Tongue (tissue), 2 donors: Measurements from ENCODE around the gene SLC25A47. TPM values are rescaled to one million over a fixed set of nuclear protein-coding genes. Genes with fewer than 3 reads are reported as not detected.
"Not testable (repeated sequence)": the region's sequence is repeated elsewhere in the genome, so short reads cannot be mapped to it uniquely, and the experiment has no call there.

Source experiments
- DNase-seq: peaks from one replicate; pipeline ENCODE4 v3.0.0-alpha.2; 2015
- total RNA-seq: library from RNA; depleted of rRNA; stranded (reverse); fragments of >200 nt; gene quantifications from one replicate; pipeline ENCODE4 v1.2.3, GENCODE V29; 2014

The SLC25A47 gene
- total RNA-seq, 1 donor from 2014 or later = not detected

- DNase-seq = no peak
These were observed 2.1 kb downstream of the SLC25A47 start for GRCh38 chr14:100325231-100325632.

GRCh38 chr14:100325958-100326357, 2.8 kb downstream of the SLC25A47 start:
- no peak for DNase-seq

- DNase-seq = no peak
These were observed 4.0 kb downstream of the SLC25A47 start for GRCh38 chr14:100327128-100327527.

GRCh38 chr14:100328495-100329163, 5.5 kb downstream of the SLC25A47 start:
- DNase-seq = no peak

GRCh38 chr14:100329233-100330006, 6.3 kb downstream of the SLC25A47 start:
- no peak for DNase-seq

- no peak for DNase-seq
These were observed 6.8 kb downstream of the SLC25A47 start for GRCh38 chr14:100330007-100330344.

GRCh38 chr14:100330388-100330931, 7.3 kb downstream of the SLC25A47 start:
- no peak for DNase-seq

GRCh38 chr14:100332071-100332639, 9.0 kb downstream of the SLC25A47 start:
- no peak for DNase-seq

GRCh38 chr14:100332797-100333196, 9.7 kb downstream of the SLC25A47 start:
- peak; percentile 54 for DNase-seq

GRCh38 chr14:100333311-100333710, 10.2 kb downstream of the SLC25A47 start:
- no peak for DNase-seq

GRCh38 chr14:100333827-100334226, 10.7 kb downstream of the SLC25A47 start:
- DNase-seq = no peak

- no peak for DNase-seq
These were observed 11.8 kb downstream of the SLC25A47 start for GRCh38 chr14:100334904-100335303.

- DNase-seq = no peak
These were observed 13.7 kb downstream of the SLC25A47 start for GRCh38 chr14:100336618-100337530.

GRCh38 chr14:100339766-100340422, 16.8 kb downstream of the SLC25A47 start:
- no peak for DNase-seq

- no peak for DNase-seq
These were observed 17.3 kb downstream of the SLC25A47 start for GRCh38 chr14:100340423-100340813.

GRCh38 chr14:100341301-100342031, 18.3 kb downstream of the SLC25A47 start:
- DNase-seq = peak; percentile 27

GRCh38 chr14:100342195-100342594, 19.1 kb downstream of the SLC25A47 start:
- no peak for DNase-seq

GRCh38 chr14:100342826-100343225, 19.7 kb downstream of the SLC25A47 start:
- DNase-seq = not testable (repeated sequence)

- DNase-seq = not testable (repeated sequence)
These were observed 21.5 kb downstream of the SLC25A47 start for GRCh38 chr14:100344657-100345056.

GRCh38 chr14:100345711-100346110, 22.6 kb downstream of the SLC25A47 start:
- DNase-seq = no peak
